GM19193 (cell line): ENCODE data around the gene CDK11B.
A peak's percentile ranks its signal among the peaks of the same experiment; 100 is the strongest.

Experiments used
- POLR2A ChIP-seq: IDR thresholded peaks from 4 replicates; pipeline ENCODE4 v1.6.1; 2011; ENCODE audit not compliant: insufficient read depth, insufficient read length; ENCODE audit errors: extremely low read depth

Gene CDK11B

GRCh38 chr1:1620433-1621139, 38.2 kb downstream of the CDK11B start:
- no peak for TF ChIP-seq POLR2A

DNA sequence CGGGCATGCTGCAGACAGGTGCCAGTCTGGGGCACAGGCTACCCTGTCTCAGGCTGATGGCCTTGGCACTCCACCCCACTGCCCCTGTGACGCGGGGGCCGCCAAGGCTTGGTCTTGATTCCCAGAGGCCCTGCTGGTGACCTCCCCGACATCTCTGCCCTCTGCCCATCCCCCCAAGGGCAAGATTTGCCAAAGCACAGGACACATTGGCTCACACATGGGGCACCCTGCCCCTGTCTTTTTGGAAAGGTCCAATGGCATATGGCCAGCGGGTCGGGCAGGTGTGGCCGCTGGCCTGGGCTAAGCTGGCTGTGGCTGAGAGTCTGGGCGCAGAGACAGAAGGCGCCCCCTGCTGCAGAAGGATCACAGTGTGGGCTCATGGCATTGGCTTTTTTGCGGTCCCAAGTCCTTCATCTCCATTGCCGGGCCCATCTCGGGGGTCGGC, 38.9 kb downstream of the CDK11B start:
- TF ChIP-seq POLR2A, result no peak

DNA sequence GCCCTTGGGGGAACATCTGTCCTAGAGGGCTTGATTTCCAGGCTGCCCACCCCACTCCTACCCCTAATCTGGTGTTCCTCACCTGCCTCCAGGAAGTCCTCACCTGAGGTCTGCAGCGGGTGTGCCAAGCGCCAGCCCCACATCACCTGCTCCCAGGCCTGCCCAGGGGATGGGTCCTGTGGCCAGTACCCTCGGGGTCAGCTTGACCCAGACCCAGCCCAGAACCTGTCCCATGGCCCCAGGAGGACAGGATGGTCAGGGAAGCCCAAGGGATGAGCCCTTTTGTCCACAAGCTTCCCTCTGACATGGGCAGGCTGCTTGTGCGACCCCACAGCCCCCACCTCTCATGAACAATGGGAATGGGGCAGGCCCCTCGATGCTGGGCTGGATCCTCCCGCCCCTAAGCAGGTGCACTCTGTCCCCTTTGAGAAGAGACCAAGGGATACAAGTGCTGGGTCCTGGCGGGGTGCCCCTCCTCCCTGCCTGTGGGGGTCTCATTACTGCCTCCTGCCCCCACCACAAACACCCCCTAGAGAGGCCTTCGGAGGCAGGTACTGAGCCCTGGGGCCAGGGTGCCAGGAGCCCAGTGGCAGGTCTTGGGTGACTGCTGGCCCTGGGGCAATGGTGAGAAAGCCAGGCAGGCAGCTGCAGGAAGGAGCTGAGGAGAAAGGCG, 40.3 kb downstream of the CDK11B start:
- no peak for TF ChIP-seq POLR2A

DNA sequence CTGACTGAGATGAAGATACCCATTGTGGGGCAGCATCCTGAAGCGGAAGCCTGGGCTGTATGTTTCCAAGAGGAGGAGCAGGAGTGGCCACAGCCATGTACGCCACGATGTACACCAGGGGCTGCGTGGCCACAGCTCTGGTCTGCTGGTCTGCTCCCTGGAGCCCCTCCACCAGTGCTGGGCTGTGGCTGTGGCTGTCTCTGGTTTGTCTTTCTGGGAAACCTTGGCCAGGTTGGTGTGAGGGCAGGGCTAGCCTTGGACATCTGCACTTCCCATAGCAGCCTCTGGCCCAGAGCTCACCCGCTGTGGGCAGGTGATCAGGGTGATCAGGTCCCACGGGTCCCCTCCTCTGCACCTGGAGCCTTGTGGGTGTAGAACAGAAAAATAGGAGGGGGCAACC, 40.9 kb downstream of the CDK11B start:
- TF ChIP-seq POLR2A, result no peak

- TF ChIP-seq POLR2A, result no peak
Measured at GRCh38 chr1:1617516-1617915, 41.3 kb downstream of the CDK11B start.

GRCh38 chr1:1616838-1617237, 42.0 kb downstream of the CDK11B start:
- TF ChIP-seq POLR2A, result no peak

GRCh38 chr1:1616045-1616790, 42.6 kb downstream of the CDK11B start:
- TF ChIP-seq POLR2A, result no peak

GRCh38 chr1:1615256-1616044, 43.4 kb downstream of the CDK11B start, which contains the start of gene MIB2:
Gene MIB2 (plus strand): TSS chr1:1615500. CDS start chr1:1623453, 7,953 bp downstream.
- peak; percentile 84 for TF ChIP-seq POLR2A

DNA sequence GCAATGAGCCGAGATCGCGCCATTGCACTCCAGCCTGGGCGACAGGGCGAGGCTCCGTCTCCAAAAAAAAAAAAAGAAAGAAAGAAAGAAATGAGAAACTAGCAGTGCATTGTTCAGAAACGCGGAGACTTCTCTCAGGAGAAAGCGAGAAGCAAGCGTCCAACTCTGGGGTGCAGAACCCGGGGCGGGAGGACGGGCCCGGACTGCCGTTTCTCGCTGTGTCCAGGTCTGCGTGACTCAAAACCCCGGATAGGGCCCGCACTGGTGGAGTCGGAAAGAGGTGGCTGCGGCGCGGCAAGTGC, 43.9 kb downstream of the CDK11B start:
- TF ChIP-seq POLR2A, result no peak

GRCh38 chr1:1614204-1614953, 44.4 kb downstream of the CDK11B start:
- TF ChIP-seq POLR2A, result no peak

DNA sequence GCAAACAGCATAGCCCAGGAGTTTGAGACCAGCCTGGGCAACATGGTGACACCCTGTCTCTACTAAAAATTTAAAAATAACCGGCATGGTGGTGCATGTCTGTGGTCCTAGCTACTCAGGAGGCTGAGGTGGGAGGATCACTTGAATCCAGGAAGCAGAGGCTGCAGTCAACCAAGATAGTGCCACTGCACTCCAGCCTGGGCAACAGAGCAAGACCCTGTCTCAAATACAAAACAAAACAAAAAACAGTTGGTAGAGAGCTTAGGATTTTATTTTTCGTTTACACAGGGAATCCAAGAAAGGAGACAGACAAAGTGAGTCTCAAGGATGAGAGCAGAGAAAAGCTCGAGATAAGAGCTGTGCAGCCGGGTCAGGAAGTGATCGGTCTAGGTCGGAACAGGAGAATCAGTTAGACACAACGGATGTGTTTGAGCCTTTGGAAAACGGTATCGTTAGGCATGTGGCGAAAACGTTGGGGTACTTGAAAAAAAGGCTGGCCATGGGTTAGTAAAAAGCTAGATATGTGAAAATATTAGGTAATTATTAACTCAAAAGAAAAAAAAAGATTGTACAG, 45.2 kb downstream of the CDK11B start:
- TF ChIP-seq POLR2A, result no peak

GRCh38 chr1:1612104-1612400, 46.8 kb downstream of the CDK11B start:
- TF ChIP-seq POLR2A, result no peak

DNA sequence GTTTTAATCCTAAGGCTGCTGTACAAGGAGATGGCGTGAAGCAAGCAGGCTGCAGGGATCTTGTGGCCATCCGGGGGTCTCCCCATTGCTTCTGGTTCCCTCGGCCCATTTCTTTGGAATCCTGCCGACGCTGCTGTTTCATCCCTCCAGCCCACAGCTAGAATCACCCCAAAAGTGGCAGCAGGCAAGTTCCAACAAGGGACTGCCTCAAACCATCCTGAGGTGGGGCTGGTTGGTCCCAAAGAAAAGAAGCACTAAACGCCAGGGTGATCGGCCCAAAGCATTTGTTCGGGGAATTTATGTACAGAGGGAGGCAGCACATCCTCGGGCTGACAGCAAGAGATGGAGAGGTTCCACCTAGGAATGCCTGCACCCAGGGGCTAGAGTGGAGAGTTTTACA, 48.0 kb downstream of the CDK11B start:
- TF ChIP-seq POLR2A, result no peak

DNA sequence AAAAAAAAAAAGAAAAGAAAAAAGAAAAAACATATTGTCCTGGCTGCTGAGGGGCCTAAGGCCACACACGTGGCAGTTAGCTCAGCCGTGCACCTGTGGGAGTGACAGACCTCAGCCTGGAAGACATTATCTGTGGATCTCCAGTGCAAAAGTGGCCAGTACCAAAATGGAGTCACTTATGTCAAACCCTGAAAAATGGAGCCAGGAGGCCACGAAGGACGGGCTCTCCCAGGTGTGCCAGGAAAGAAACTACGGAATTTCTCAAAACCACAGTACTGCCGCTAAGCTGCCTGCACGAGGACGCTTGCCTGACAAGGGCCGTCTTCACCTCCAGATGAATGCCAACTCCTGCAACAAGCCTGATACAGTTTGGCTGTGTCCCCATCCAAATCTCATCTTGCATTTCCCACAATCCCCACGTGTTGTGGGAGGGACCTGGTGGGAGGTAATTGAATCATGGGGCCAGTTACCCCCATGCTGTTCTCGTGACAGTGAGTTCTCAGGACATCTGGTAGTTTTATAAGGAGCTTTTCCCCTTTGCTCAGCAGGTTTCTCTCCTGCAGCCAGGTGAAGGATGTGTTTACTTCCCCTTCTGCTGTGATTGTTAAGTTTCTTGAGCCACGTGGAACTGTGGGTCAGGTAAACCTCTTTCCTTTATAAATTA, 48.9 kb downstream of the CDK11B start:
- no peak for TF ChIP-seq POLR2A
